ENCODE measurements around the gene SORT1.

GRCh38 chr1:109425391-109426280, 27.9 kb upstream of the SORT1 start:
- TF ChIP-seq CTCF (IDR thresholded peaks at IDR 0.05), result no peak
- TF ChIP-seq POLR2A (IDR thresholded peaks at IDR 0.05), result no peak

Data from Peyer's patch (tissue), 4 donors.